PC-9 (cell line): Measurements from ENCODE around the gene SLC7A9.

ENCODE experiments used
- EZH2 ChIP-seq: fragments of 200-600 bp; sonication (generic); IDR thresholded peaks from 2 replicates; pipeline ENCODE4 v1.8.0; 2017; ENCODE audit warnings: antibody characterized with exemption, low read depth
- TF ChIP-seq, protein P1 (sequence below): fragments of 200-600 bp; sonication (generic); conservative IDR thresholded peaks from 2 replicates; pipeline ENCODE4 v1.6.1; 2017; ENCODE audit warnings: mixed run types, antibody characterized with exemption, mild to moderate bottlenecking, moderate library complexity

DNA sequence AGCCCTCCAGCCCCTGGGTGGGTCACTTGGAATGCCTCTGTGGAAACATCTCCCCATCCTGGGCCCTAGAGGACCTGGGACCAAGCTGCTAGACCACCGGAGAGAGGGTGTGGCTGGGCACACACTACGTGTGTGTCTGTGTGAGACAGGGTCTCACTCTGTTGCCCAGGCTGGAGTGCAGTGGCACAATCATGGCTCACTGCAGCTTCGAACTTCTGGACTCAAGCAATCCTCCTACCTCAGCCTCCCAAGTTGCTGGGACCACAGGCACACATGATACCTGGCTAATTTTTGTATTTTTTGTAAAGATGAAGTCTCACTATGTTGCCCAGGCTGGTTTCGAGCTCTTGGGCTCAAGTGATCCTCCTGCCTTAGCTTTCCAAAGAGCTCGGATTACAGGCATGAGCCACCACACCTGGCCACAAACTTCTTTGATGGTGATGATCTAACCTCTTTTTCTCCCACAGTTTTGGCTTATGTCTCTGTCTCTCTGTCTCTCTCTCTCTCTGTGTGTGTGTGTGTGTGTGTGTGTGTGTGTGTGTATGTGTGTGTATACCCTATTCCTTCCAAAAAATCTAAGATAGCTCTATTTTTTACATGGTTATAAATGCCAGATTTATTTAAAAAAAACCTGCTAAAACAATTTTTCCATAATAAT, 32.1 kb upstream of the SLC7A9 start:
- TF ChIP-seq, protein P1, sequence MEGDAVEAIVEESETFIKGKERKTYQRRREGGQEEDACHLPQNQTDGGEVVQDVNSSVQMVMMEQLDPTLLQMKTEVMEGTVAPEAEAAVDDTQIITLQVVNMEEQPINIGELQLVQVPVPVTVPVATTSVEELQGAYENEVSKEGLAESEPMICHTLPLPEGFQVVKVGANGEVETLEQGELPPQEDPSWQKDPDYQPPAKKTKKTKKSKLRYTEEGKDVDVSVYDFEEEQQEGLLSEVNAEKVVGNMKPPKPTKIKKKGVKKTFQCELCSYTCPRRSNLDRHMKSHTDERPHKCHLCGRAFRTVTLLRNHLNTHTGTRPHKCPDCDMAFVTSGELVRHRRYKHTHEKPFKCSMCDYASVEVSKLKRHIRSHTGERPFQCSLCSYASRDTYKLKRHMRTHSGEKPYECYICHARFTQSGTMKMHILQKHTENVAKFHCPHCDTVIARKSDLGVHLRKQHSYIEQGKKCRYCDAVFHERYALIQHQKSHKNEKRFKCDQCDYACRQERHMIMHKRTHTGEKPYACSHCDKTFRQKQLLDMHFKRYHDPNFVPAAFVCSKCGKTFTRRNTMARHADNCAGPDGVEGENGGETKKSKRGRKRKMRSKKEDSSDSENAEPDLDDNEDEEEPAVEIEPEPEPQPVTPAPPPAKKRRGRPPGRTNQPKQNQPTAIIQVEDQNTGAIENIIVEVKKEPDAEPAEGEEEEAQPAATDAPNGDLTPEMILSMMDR = no peak
- TF ChIP-seq EZH2 = no peak
